ENCODE data around the gene PTGDS.

The PTGDS gene

GRCh38 chr9:136952321-136952850 is 24.9 kb upstream of the PTGDS start:
- Mint-ChIP-seq H3K4me1 (peaks cover 4% of the 10 kb centered on the region), H3K27me3 (ENCODE audit: low read depth) (peaks cover 4% of the 10 kb centered on the region), H3K27ac (no peak overlapping the region), H3K4me3 (no peak overlapping the region), H3K9me3 (no peaks in the 10 kb centered on the region), H3K36me3 (ENCODE audit: low read depth) (no peaks in the 10 kb centered on the region)
- no peak for TF ChIP-seq CTCF (IDR thresholded peaks at IDR 0.05; ENCODE audit: unreplicated experiment in 3 of 3)

DNA sequence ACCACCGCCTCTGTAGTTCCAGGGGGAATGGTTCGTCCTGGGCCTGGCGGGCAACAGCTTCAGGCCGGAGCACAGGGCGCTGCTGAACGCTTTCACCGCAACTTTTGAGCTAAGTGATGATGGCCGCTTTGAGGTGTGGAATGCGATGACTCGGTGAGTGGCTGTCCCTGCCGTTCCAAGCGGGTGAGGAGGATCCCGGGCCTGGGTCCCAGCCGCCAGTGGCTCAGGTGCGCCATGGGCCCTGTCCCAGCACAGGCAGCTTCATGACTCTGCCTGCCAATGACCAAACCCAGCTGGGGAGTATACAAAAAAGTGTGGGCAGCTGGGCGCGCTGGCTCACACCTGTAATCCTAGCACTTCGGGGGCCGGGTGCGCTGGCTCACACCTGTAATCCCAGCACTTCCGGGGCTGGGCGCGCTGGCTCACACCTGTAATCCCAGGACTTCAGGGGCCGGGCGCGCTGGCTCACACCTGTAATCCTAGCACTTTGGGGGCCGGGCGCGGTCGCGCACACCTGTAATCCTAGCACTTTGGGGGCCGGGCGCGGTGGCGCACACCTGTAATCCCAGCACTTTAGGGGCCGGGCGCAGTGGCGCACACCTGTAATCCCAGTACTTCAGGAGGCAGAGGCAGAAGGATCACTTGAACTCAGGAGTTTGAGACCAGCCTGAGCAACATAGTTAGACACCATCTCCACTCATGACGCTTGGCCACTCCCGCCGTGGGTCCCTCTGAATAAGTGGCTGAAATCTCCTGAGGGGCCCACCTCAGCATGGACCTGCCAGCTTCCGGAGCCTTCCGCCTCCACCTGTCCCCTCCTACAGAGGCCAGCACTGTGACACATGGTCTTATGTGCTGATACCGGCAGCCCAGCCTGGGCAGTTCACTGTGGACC is 24.2 kb upstream of the PTGDS start:
- Mint-ChIP-seq H3K9me3 (no peaks in the 10 kb centered on the region), H3K4me1 (peaks cover 2% of the 10 kb centered on the region), H3K36me3 (ENCODE audit: low read depth) (no peaks in the 10 kb centered on the region), H3K27ac (no peak overlapping the region), H3K4me3 (no peak overlapping the region), H3K27me3 (ENCODE audit: low read depth) (peaks cover 3% of the 10 kb centered on the region)
- no peak for TF ChIP-seq CTCF (IDR thresholded peaks at IDR 0.05; ENCODE audit: unreplicated experiment in 3 of 3)

DNA sequence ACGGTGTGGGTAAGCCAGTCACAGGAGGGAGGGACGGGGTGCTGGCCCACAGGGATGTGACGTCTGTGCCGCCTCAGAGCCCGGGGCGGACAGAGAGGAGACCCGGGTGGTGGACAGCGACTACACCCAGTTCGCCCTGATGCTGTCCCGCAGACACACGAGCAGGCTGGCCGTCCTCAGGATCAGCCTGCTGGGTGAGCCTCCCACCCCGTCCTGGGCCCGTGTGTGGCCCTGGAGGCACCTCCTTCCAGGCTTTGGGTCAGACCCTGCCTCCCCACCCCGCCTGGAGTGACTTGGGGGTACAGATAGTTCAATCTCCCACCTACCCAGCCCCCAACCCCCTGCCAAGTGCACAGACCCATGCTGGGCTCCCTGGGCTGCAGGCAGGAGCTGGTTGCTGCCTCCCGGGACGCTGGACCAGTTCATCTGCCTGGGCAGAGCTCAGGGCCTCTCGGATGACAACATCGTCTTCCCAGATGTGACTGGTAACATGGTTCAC is 23.5 kb upstream of the PTGDS start:
- no peaks in the 10 kb centered on the region for H3K9me3 Mint-ChIP-seq
- H3K36me3 Mint-ChIP-seq (ENCODE audit: low read depth): no peaks in the 10 kb centered on the region
- no peaks in the 10 kb centered on the region for H3K4me1 Mint-ChIP-seq
- no peak for TF ChIP-seq CTCF (IDR thresholded peaks at IDR 0.05; ENCODE audit: unreplicated experiment in 3 of 3)
- no peak overlapping the region for H3K27ac Mint-ChIP-seq
- no peaks in the 10 kb centered on the region for H3K27me3 Mint-ChIP-seq (ENCODE audit: low read depth)
- no peak overlapping the region for H3K4me3 Mint-ChIP-seq

GRCh38 chr9:136954270-136955083 is 22.8 kb upstream of the PTGDS start:
- Mint-ChIP-seq H3K4me3 (peak overlapping the region in 1 of 3 experiments; percentile 35), H3K27ac (no peak overlapping the region), H3K27me3 (ENCODE audit: low read depth) (no peaks in the 10 kb centered on the region), H3K36me3 (ENCODE audit: low read depth) (no peaks in the 10 kb centered on the region), H3K9me3 (no peaks in the 10 kb centered on the region), H3K4me1 (no peaks in the 10 kb centered on the region)
- no peak for TF ChIP-seq CTCF (IDR thresholded peaks at IDR 0.05; ENCODE audit: unreplicated experiment in 3 of 3)

DNA sequence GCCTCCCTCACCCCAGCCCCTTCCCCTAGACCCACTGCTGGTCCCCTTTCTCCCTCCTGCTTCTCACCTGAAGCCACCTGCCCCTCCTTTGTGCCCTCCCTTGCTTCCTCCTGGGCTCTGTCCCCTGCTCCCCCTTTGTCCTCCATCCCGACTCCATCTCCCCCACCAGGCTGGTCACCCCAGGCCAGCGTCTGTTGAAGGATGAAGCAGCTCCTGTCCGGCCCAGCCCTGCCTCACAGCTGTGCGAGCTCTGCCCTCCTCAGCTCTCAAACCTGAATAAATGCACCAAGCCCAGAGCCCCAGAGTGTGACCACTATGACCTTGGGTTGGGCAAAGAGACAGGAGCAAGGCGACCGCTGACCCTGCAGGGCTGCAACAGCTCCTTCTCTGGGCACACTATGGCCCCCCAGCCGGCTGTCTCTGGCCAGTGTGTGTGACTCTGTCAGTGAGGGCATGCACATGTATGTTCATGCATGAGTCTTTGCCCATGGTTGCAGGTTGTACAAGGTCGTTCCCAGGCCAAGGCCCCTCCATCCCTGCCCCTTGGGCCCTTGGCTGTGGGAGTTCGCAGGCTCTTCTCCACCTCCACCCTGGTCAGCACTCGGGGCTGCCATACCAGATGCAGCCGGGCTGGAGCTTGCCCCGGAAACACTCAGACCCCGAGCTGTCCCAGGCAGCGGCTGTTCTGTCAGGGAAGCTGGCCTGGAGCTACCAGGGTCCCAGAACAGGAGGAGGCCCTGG is 21.9 kb upstream of the PTGDS start:
- Mint-ChIP-seq H3K27me3 (ENCODE audit: low read depth) (no peaks in the 10 kb centered on the region), H3K27ac (no peak overlapping the region), H3K4me3 (no peak overlapping the region), H3K36me3 (ENCODE audit: low read depth) (no peaks in the 10 kb centered on the region), H3K9me3 (no peaks in the 10 kb centered on the region), H3K4me1 (no peaks in the 10 kb centered on the region)
- TF ChIP-seq CTCF (IDR thresholded peaks at IDR 0.05; ENCODE audit: unreplicated experiment in 3 of 3): no peak
